Esophagus squamous epithelium (tissue), 5 donors: ENCODE data around the gene USP26. TPM values are rescaled to one million over a fixed set of nuclear protein-coding genes. Genes with fewer than 3 reads are reported as not detected.
"Not testable (repeated sequence)": the region's sequence is repeated elsewhere in the genome, so short reads cannot be mapped to it uniquely, and the experiment has no call there.

Experiments used
- DNase-seq: peaks from one replicate; lab custom pipeline; 2025; lab: John Stamatoyannopoulos, UW
- H3K27ac ChIP-seq, 4 donors: fragments of 200-600 bp; sonication (generic); one replicate each; pipeline ENCODE4 v1.5.1; 2016 to 2019; ENCODE audit warnings: mild to moderate bottlenecking in 1 of 4
- H3K27me3 ChIP-seq, 4 donors: fragments of 200-600 bp; sonication (generic); 1 replicate in 3 of 4; 2 replicates in 1 of 4; pipeline versions ENCODE4 v1.5.1 to v1.6.0; 2017 to 2021; ENCODE audit warnings: antibody characterized with exemption in 1 of 4
- H3K36me3 ChIP-seq, 3 donors: fragments of 200-600 bp; sonication (generic); one replicate each; pipeline ENCODE4 v1.5.1; 2016 to 2019
- H3K4me1 ChIP-seq, 3 donors: fragments of 200-600 bp; sonication (generic); one replicate each; pipeline ENCODE4 v1.5.1; 2017 to 2019
- H3K4me3 ChIP-seq, 4 donors: fragments of 200-600 bp; sonication (generic); 1 replicate in 3 of 4; 2 replicates in 1 of 4; pipeline ENCODE4 v1.5.1; 2016 to 2019; ENCODE audit warnings: mild to moderate bottlenecking in 2 of 4, moderate library complexity in 1 of 4
- H3K9me3 ChIP-seq, 3 donors: fragments of 200-600 bp; sonication (generic); one replicate each; pipeline ENCODE4 v1.5.1; 2016 to 2019
- POLR2A ChIP-seq, 4 donors: fragments of 450-650 bp; IDR thresholded peaks; one replicate each; pipeline ENCODE4 v1.6.1; 2017; ENCODE audit warnings: antibody characterized with exemption in 4 of 4, mild to moderate bottlenecking in 4 of 4, moderate library complexity in 3 of 4
- WGBS, 2 donors: methylation state at CpG; one replicate each; pipeline ENCODE4 v1.1.5; 2018; 5-methylcytosine and 5-hydroxymethylcytosine counted together
- intact Hi-C: fragments of 100-400 bp; cut with DNase I; formaldehyde crosslinking; loops from one replicate; pipeline ENCODE4 v1.15.0; 2022
- total RNA-seq, 4 donors: library from RNA; depleted of rRNA; stranded (reverse); fragments of >200 nt; gene quantifications; one replicate each; pipeline ENCODE4 v1.1.0, GENCODE V29; 2016
- TF ChIP-seq, protein P1 (sequence below), 6 experiments: fragments of 450-650 bp in 4 of 6; fragments of 200-600 bp in 2 of 6; sonication (generic) in 2 of 6; IDR thresholded peaks; one replicate each; pipeline ENCODE4 v1.5.1; 2016 to 2019; ENCODE audit warnings: antibody characterized with exemption in 6 of 6, mild to moderate bottlenecking in 4 of 6, moderate library complexity in 4 of 6
- donor health status: DM: yes; HTN: yes; CAD: no.

USP26 gene
- total RNA-seq, 4 donors from 2014 or later, result not detected

DNA sequence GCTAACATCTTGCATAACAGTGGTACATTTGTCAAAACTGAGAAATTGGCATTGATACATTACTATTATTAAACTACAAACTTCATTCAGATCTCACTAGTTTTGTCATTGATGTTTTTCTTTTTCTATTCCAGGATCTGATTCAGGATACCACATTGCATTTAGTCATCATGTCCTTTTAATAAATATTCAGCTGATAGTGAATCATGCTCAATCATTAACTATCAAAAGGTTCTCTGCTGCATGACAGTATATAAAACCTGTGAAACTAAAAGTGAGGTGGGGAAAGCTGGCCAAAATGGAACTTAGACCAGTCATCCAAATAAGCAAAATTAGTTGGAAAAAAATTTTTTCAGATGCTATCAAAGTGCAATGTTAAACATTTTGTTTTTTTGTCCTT lies 110.4 kb downstream of the USP26 start:
- Histone ChIP-seq H3K4me1 (no peaks in the 10 kb centered on the region), H3K36me3 (no peaks in the 10 kb centered on the region), H3K9me3 (no peaks in the 10 kb centered on the region), H3K27ac (no peak overlapping the region), H3K27me3 (no peaks in the 10 kb centered on the region), H3K4me3 (no peak overlapping the region)
- no peak for DNase-seq
- intact Hi-C loops, result no loop called here
- no peak for TF ChIP-seq POLR2A (IDR thresholded peaks at IDR 0.05)
- TF ChIP-seq, protein P1, sequence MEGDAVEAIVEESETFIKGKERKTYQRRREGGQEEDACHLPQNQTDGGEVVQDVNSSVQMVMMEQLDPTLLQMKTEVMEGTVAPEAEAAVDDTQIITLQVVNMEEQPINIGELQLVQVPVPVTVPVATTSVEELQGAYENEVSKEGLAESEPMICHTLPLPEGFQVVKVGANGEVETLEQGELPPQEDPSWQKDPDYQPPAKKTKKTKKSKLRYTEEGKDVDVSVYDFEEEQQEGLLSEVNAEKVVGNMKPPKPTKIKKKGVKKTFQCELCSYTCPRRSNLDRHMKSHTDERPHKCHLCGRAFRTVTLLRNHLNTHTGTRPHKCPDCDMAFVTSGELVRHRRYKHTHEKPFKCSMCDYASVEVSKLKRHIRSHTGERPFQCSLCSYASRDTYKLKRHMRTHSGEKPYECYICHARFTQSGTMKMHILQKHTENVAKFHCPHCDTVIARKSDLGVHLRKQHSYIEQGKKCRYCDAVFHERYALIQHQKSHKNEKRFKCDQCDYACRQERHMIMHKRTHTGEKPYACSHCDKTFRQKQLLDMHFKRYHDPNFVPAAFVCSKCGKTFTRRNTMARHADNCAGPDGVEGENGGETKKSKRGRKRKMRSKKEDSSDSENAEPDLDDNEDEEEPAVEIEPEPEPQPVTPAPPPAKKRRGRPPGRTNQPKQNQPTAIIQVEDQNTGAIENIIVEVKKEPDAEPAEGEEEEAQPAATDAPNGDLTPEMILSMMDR (IDR thresholded peaks at IDR 0.05), result no peak

DNA sequence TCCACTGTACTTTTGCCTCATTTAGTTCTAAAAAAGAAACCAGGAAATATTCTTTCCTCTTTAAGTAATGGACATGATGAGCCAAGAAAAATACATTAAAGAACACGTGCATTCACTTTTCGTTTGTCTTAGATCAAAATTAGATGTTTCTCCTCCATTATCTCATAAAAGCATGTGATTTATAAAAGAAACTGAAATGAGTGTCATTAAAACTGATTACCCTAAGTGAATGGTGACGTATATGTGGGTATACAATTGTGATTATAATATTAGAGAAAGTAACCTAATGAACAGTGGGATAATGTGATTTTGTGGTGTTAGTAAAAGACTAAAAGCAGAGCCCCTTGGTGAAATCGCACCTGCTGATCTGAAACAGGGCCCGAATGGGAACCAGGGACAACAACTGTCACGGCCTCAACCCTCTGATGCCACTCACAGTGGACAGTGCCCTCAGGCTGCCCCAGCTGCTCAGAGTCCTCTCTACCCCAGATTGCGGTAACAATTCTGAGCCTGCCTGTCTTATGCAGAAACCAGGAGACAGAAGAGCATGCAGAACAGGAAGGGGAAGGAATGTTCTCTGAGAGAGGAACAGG lies 112.8 kb downstream of the USP26 start:
- Histone ChIP-seq H3K36me3 (no peaks in the 10 kb centered on the region), H3K27me3 (no peaks in the 10 kb centered on the region), H3K9me3 (no peaks in the 10 kb centered on the region), H3K4me3 (no peak overlapping the region), H3K27ac (no peak overlapping the region), H3K4me1 (no peaks in the 10 kb centered on the region)
- TF ChIP-seq, protein P1 (IDR thresholded peaks at IDR 0.05), result no peak
- no peak for TF ChIP-seq POLR2A (IDR thresholded peaks at IDR 0.05)
- WGBS, 2 donors, result 63 to 68% methylated on average over 7 of the region's 7 CpGs
- DNase-seq, result no peak
- intact Hi-C loops, result no loop called here

DNA sequence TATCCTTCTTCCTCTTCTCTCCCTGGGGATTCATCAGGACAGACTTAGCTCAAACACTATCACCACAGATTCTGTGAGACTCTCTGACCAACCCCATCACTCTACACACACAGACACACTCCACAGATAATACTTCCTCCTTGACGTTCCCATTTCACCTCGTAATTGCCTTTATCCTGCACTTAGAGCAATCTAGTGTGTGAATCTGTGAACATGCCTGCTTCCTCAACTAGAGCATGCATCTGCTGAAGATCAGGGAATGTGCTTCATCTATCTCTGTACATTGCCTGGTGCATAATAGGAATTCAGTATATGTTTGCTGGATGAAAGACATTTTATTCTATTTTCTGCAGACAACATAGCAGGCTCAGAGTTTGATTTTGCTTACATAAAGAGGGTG lies 113.4 kb downstream of the USP26 start:
- Histone ChIP-seq H3K27ac (no peak overlapping the region), H3K27me3 (no peaks in the 10 kb centered on the region), H3K4me3 (no peak overlapping the region), H3K9me3 (no peaks in the 10 kb centered on the region), H3K36me3 (no peaks in the 10 kb centered on the region), H3K4me1 (no peaks in the 10 kb centered on the region)
- intact Hi-C loops, result no loop called here
- 40 to 53% methylated on average over 2 of the region's 2 CpGs for WGBS, 2 donors
- no peak for DNase-seq
- TF ChIP-seq POLR2A (IDR thresholded peaks at IDR 0.05), result no peak
- TF ChIP-seq, protein P1 (IDR thresholded peaks at IDR 0.05), result no peak

DNA sequence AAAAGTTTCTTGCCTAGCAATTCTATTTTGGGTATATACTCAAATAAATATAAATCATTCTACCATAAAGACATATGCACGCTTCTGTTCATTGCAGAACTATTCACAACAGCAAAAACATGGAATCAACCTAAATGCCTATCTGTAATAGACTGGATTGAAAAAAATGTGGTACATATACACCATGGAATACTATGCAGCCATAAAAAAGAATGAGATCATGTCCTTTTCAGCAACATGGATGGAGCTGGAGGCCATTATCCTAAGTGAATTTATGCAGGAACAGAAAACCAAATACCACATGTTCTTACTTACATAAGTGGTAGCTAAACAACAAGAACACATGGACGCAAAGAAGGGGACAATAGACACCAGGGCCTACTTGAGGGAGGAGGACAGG lies 116.9 kb downstream of the USP26 start:
- 78 to 94% methylated on average over 2 of the region's 2 CpGs for WGBS, 2 donors
- H3K4me1 ChIP-seq, DNase-seq, intact Hi-C loops, H3K9me3 ChIP-seq, H3K36me3 ChIP-seq, H3K27ac ChIP-seq, H3K27me3 ChIP-seq, H3K4me3 ChIP-seq: not testable (repeated sequence)

Other genes starting within 250 kb of the USP26 start
- gene HS6ST2, start 138.5 kb downstream of the USP26 start, total RNA-seq, result 1 to 10 TPM; 6.3 to 9.0 (median 7.1) TPM
- not detected for gene TFDP3, start 121.2 kb upstream of the USP26 start, total RNA-seq